HEK293 (cell line): Measurements from ENCODE around the gene DOCK1.

Source experiments
- KLF16 ChIP-seq: fragments of 450-650 bp; formaldehyde crosslinking; IDR thresholded peaks from 2 replicates; pipeline ENCODE4 v1.5.1; 2017; ENCODE audit warnings: missing biosample characterization, missing genetic modification characterization
- SCRT2 ChIP-seq: fragments of 450-650 bp; formaldehyde crosslinking; IDR thresholded peaks from 2 replicates; pipeline ENCODE4 v1.5.1; 2016; ENCODE audit warnings: missing biosample characterization, missing genetic modification characterization
- ZNF274 ChIP-seq, 2 experiments: fragments of 200-500 bp in 1 of 2; fragments of 450-650 bp in 1 of 2; sonication (Bioruptor generic) in 1 of 2; formaldehyde crosslinking in 1 of 2; IDR thresholded peaks; 2 replicates each; pipeline versions ENCODE4 v1.5.1 to v1.6.1; 2014 to 2016; ENCODE audit warnings: borderline replicate concordance in 1 of 2, inconsistent platforms in 1 of 2, low read length in 1 of 2, missing biosample characterization in 1 of 2, missing genetic modification characterization in 1 of 2
- TF ChIP-seq, protein P1 (sequence below): fragments of 450-650 bp; formaldehyde crosslinking; IDR thresholded peaks from 2 replicates; pipeline ENCODE4 v1.5.1; 2016; ENCODE audit warnings: missing biosample characterization, missing genetic modification characterization

DNA sequence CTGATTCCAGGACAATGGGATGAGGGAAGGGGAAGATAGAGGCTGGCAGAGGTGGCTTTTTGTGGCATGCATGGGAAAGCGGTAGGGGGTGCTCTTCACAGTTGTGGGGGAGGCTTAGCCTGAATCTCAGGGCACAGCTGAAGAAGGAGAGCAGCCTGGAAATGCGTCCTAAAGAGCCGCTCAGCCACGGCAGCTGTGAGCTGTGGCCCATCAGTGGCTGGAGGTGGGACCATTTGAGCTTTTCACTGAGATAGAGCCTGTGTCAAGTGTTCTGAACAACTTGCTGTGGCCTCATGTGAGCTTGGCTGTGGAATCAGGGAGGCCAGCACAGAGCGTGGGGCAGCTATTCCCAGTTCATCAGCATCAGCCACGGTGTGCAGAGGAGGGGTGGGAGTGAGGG is 391.5 kb downstream of the DOCK1 start:
- TF ChIP-seq, protein P1, sequence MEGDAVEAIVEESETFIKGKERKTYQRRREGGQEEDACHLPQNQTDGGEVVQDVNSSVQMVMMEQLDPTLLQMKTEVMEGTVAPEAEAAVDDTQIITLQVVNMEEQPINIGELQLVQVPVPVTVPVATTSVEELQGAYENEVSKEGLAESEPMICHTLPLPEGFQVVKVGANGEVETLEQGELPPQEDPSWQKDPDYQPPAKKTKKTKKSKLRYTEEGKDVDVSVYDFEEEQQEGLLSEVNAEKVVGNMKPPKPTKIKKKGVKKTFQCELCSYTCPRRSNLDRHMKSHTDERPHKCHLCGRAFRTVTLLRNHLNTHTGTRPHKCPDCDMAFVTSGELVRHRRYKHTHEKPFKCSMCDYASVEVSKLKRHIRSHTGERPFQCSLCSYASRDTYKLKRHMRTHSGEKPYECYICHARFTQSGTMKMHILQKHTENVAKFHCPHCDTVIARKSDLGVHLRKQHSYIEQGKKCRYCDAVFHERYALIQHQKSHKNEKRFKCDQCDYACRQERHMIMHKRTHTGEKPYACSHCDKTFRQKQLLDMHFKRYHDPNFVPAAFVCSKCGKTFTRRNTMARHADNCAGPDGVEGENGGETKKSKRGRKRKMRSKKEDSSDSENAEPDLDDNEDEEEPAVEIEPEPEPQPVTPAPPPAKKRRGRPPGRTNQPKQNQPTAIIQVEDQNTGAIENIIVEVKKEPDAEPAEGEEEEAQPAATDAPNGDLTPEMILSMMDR (tag by site-specific recombination): no peak
- TF ChIP-seq KLF16 (tag by site-specific recombination) (no peak), SCRT2 (tag by site-specific recombination) (no peak), ZNF274 (IDR thresholded peaks at IDR 0.05; ENCODE audit: low read length) (no peak), ZNF274 (tag by site-specific recombination; IDR thresholded peaks at IDR 0.05; ENCODE audit: borderline replicate concordance) (no peak)
